K562 (cell line): ENCODE data around the gene LDLRAD3. TPM values are rescaled to one million over a fixed set of nuclear protein-coding genes. Genes with fewer than 3 reads are reported as not detected.

ENCODE experiments used
- ATAC-seq: fragments of 200-7000 bp; cut with Tn5 transposase; 3 replicates; pipeline ENCODE4 v1.9.1; 2020; ENCODE audit warnings: moderate library complexity
- BruUV-seq: library from RNA; stranded (reverse); fragments of 400-500 nt; replicated peaks from 2 replicates; lab custom pipeline; 2021; lab: Mats Ljungman, UMichigan
- CTCF ChIA-PET: fragments of 300-600 bp; formaldehyde crosslinking; extraction: SDS; loops from one replicate; lab custom pipeline; 2021; ENCODE audit warnings: low intra/inter-chr PET ratio; lab: Yijun Ruan, JAX
- POLR2A ChIA-PET: fragments of 300-600, 350-650 bp; sonication (Branson Sonifier 250); formaldehyde crosslinking; extraction: SDS; loops from one replicate; lab custom pipeline; 2021; ENCODE audit warnings: antibody characterized with exemption, inconsistent platforms; lab: Yijun Ruan, JAX
- DNase-seq, 4 experiments: peaks; one replicate each; pipeline versions ENCODE4 v3.0.0 to v3.0.0-alpha.2; 2011 to 2018; ENCODE audit warnings: low spot score in 3 of 4, mixed read lengths in 3 of 4; ENCODE audit errors: extremely low read depth in 1 of 4
- FAIRE-seq: peaks from 2 replicates; lab custom pipeline; 2011; peaks lifted over from hg19 to GRCh38; lab: Jason Lieb, UNC
- H2AFZ ChIP-seq: 2 replicates; pipeline ENCODE4 v1.6.0; 2011; ENCODE audit warnings: low read depth, low read length, control low read depth, inconsistent platforms
- H3K27ac ChIP-seq: fragments of 200-600 bp; 3 replicates; pipeline ENCODE4 v1.8.0; 2011; ENCODE audit warnings: low read depth, mild to moderate bottlenecking, control low read depth, inconsistent platforms, low read length, moderate library complexity, mixed read lengths; ENCODE audit errors: extremely low read depth
- H3K27me3 ChIP-seq, 2 experiments: fragments of 300-600 bp in 1 of 2; 2 replicates in 1 of 2; 3 replicates in 1 of 2; pipeline versions ENCODE4 v1.6.0 to v1.8.0; 2011; ENCODE audit warnings: inconsistent platforms in 2 of 2, low read length in 2 of 2, mild to moderate bottlenecking in 1 of 2, mixed read lengths in 1 of 2, moderate library complexity in 1 of 2; ENCODE audit not compliant: control insufficient read depth in 2 of 2, insufficient read depth in 2 of 2
- H3K36me3 ChIP-seq: fragments of 300-600 bp; 3 replicates; pipeline ENCODE4 v1.8.0; 2011; ENCODE audit warnings: mild to moderate bottlenecking, low read length, inconsistent platforms; ENCODE audit not compliant: control insufficient read depth, insufficient read depth
- H3K4me1 ChIP-seq, 2 experiments: fragments of 200-600 bp in 1 of 2; replicated peaks in 1 of 2; 2 replicates in 1 of 2; 3 replicates in 1 of 2; pipeline versions ENCODE4 v1.5.1 to v1.8.0; 2011; ENCODE audit warnings: inconsistent platforms in 2 of 2, low read length in 2 of 2, mild to moderate bottlenecking in 1 of 2, mixed read lengths in 1 of 2, moderate library complexity in 1 of 2; ENCODE audit not compliant: control insufficient read depth in 2 of 2, insufficient read depth in 2 of 2
- H3K4me2 ChIP-seq: 2 replicates; pipeline ENCODE4 v1.6.1; 2011; ENCODE audit warnings: low read length, control low read depth, inconsistent platforms, mixed read lengths; ENCODE audit not compliant: insufficient read depth
- H3K4me3 ChIP-seq: fragments of 200-600 bp; sonication (generic), shearing (Covaris generic); 2 replicates; pipeline ENCODE4 v1.5.1; 2016; ENCODE audit warnings: control low read depth, inconsistent platforms
- H3K79me2 ChIP-seq: fragments of 200-600 bp; 3 replicates; pipeline ENCODE4 v1.8.0; 2011; ENCODE audit warnings: low read length, inconsistent platforms; ENCODE audit not compliant: control insufficient read depth, insufficient read depth
- H3K9ac ChIP-seq, 2 experiments: 2 replicates each; pipeline versions ENCODE4 v1.6.0 to v1.6.1; 2011; ENCODE audit warnings: low read depth in 2 of 2, low read length in 2 of 2, control low read depth in 1 of 2, inconsistent platforms in 1 of 2, mild to moderate bottlenecking in 1 of 2, mixed read lengths in 1 of 2; ENCODE audit not compliant: insufficient read depth in 1 of 2
- H3K9me1 ChIP-seq: one replicate; pipeline ENCODE4 v1.6.0; 2011; ENCODE audit warnings: inconsistent platforms, mild to moderate bottlenecking, low read length, moderate library complexity; ENCODE audit not compliant: control insufficient read depth, insufficient read depth
- H3K9me3 ChIP-seq: replicated peaks from 2 replicates; pipeline ENCODE4 v1.5.1; 2011; ENCODE audit warnings: low read depth, low read length, inconsistent platforms; ENCODE audit not compliant: control insufficient read depth, insufficient read depth
- H4K20me1 ChIP-seq: replicated peaks from 2 replicates; pipeline ENCODE4 v1.6.1; 2011; ENCODE audit warnings: low read length, inconsistent platforms, mixed read lengths; ENCODE audit not compliant: control insufficient read depth, insufficient read depth
- BDP1 ChIP-seq: IDR thresholded peaks from 3 replicates; pipeline ENCODE4 v1.6.1; 2011; ENCODE audit not compliant: insufficient read length, insufficient read depth
- CREB1 ChIP-seq, 2 experiments: sonication (generic) in 1 of 2; formaldehyde crosslinking in 1 of 2; IDR thresholded peaks; 2 replicates each; pipeline versions ENCODE4 v1.6.1 to v1.8.0; 2012 to 2022; ENCODE audit warnings: inconsistent platforms in 1 of 2, mild to moderate bottlenecking in 1 of 2, missing genetic modification reagents in 1 of 2, moderate library complexity in 1 of 2
- ELF2 ChIP-seq: fragments of 250-450 bp; sonication (Bioruptor Pico); IDR thresholded peaks from 2 replicates; pipeline ENCODE4 v1.5.0; 2021; ENCODE audit warnings: mild to moderate bottlenecking
- NCOA4 ChIP-seq: fragments of 450-650 bp; IDR thresholded peaks from 2 replicates; pipeline ENCODE4 v1.6.1; 2018; ENCODE audit warnings: mild to moderate bottlenecking; ENCODE audit not compliant: partially characterized antibody
- RBM25 ChIP-seq: fragments of 200-400 bp; formaldehyde crosslinking; IDR thresholded peaks from 2 replicates; pipeline ENCODE4 v1.6.1; 2018; ENCODE audit warnings: low read length, low read depth, moderate library complexity; ENCODE audit not compliant: severe bottlenecking
- ZNF174 ChIP-seq: fragments of 250-450 bp; sonication (Bioruptor Pico); IDR thresholded peaks from 2 replicates; pipeline ENCODE4 v1.4.0; 2020; ENCODE audit warnings: mild to moderate bottlenecking
- ZNF398 ChIP-seq: fragments of 250-450 bp; sonication (Bioruptor Pico); IDR thresholded peaks from 2 replicates; pipeline ENCODE4 v1.8.0; 2021; ENCODE audit warnings: moderate library complexity, mild to moderate bottlenecking, inconsistent platforms
- ZZZ3 ChIP-seq: fragments of 450-650 bp; IDR thresholded peaks from 2 replicates; pipeline ENCODE4 v1.6.1; 2016; ENCODE audit warnings: antibody characterized with exemption, mild to moderate bottlenecking, moderate library complexity
- WGBS: fragments of 100-300 bp; shearing (Covaris generic); methylation state at CpG from one replicate; pipeline ENCODE4 v1.1.6; 2016; ENCODE audit warnings: low coverage, mixed read lengths; ENCODE audit not compliant: insufficient coverage; ENCODE audit errors: missing lambda C conversion rate; 5-methylcytosine and 5-hydroxymethylcytosine counted together
- in situ Hi-C: fragments of 300-500 bp; cut with MboI; formaldehyde crosslinking; loops from 4 replicates; pipeline ENCODE4 v1.15.0; 2018; ENCODE audit warnings: inconsistent platforms, mixed read lengths
- intact Hi-C: fragments of 100-400 bp; cut with micrococcal nuclease; formaldehyde crosslinking; loops from 2 replicates; pipeline ENCODE4 v1.14.2; 2022
- polyA plus RNA-seq, 8 experiments: library from polyadenylated mRNA; depleted of rRNA in 4 of 8; stranded (reverse) in 5 of 8; unstranded in 3 of 8; fragments of >200 nt; fragmentation: Nextera tagmentation in 2 of 8; fragmentation: Illumina TruSeq in 1 of 8; extraction: Ambion mirVana in 2 of 8; extraction: Trizol in 1 of 8; gene quantifications; 2 replicates each; pipeline versions ENCODE4 v1.2.1 to v1.2.3, GENCODE V29; 2011 to 2014; ENCODE audit warnings: inconsistent platforms in 1 of 8, missing spikeins in 1 of 8
- total RNA-seq, 7 experiments: library from RNA; depleted of rRNA in 6 of 7; stranded (reverse); fragments of >200 nt in 6 of 7; fragmentation: Illumina TruSeq in 2 of 7; extraction: Trizol in 2 of 7; gene quantifications; 2 replicates each; pipeline versions ENCODE4 v1.2.1 to v1.2.3, GENCODE V29; 2011 to 2021; ENCODE audit warnings: low replicate concordance in 1 of 7

Gene LDLRAD3
- total and polyA plus RNA-seq, 9 of the 15 experiments (the other 6 are each of a cell fraction or from before 2014, with no cell fraction given) = 0.73 to 7.2 (median 3.5) TPM

GRCh38 chr11:36270701-36271100 is 326.8 kb downstream of the LDLRAD3 start:
- ATAC-seq (no peak), FAIRE-seq (no peak), DNase-seq (no peak)
- Histone ChIP-seq H3K79me2 (no peaks in the 10 kb centered on the region), H2AFZ (no peak overlapping the region), H3K9ac (no peak overlapping the region), H4K20me1 (no peaks in the 10 kb centered on the region; the same call in 1 of the 2 replicates), H3K4me3 (no peak overlapping the region), H3K4me2 (no peak overlapping the region), H3K4me1 (no peaks in the 10 kb centered on the region), H3K9me3 (no peaks in the 10 kb centered on the region)
- POLR2A ChIA-PET = interaction anchor here (0.6 to 0.9 kb wide), 3 partner anchors 12 to 448 kb away, joined by 3 read pairs; partner anchors contain the start of gene COMMD9
- in situ Hi-C loops = no loop called here
- 54% methylated on average over 8 of the region's 9 CpGs for WGBS
- BruUV-seq = no TSS peak
- CTCF ChIA-PET = no interaction called here
- TF ChIP-seq ELF2 (CRISPR knock-in tag) (no peak), ZNF398 (no peak), RBM25 (no peak), CREB1 (IDR thresholded peaks at IDR 0.05) (no peak), CREB1 (CRISPR knock-in tag; IDR thresholded peaks at IDR 0.05) (no peak), NCOA4 (no peak), BDP1 (no peak), ZZZ3 (no peak), ZNF174 (CRISPR knock-in tag) (no peak)
- TF ChIP-seq, all 486 proteins: peak for 0
- H3K27ac ChIP-seq = no peak overlapping the region
- no peaks in the 10 kb centered on the region for H3K36me3 ChIP-seq
- H3K9me1 ChIP-seq = peaks cover 2% of the 10 kb centered on the region
- no peaks in the 10 kb centered on the region for H3K27me3 ChIP-seq
- intact Hi-C loops = no loop called here
